Hepatocyte (in vitro differentiated cells): ENCODE data around the gene METTL18.

Experiments
- EZH2phosphoT487 ChIP-seq: fragments of 200-600 bp; sonication (generic); IDR thresholded peaks from one replicate; pipeline ENCODE4 v1.6.1; 2018; ENCODE audit warnings: antibody characterized with exemption, mild to moderate bottlenecking, low read depth, moderate library complexity; ENCODE audit not compliant: unreplicated experiment, severe bottlenecking
- TF ChIP-seq, protein P1 (sequence below): fragments of 200-600 bp; sonication (generic); IDR thresholded peaks from 2 replicates; pipeline ENCODE4 v1.5.1; 2016; ENCODE audit warnings: antibody characterized with exemption, mild to moderate bottlenecking; ENCODE audit not compliant: poor library complexity

DNA sequence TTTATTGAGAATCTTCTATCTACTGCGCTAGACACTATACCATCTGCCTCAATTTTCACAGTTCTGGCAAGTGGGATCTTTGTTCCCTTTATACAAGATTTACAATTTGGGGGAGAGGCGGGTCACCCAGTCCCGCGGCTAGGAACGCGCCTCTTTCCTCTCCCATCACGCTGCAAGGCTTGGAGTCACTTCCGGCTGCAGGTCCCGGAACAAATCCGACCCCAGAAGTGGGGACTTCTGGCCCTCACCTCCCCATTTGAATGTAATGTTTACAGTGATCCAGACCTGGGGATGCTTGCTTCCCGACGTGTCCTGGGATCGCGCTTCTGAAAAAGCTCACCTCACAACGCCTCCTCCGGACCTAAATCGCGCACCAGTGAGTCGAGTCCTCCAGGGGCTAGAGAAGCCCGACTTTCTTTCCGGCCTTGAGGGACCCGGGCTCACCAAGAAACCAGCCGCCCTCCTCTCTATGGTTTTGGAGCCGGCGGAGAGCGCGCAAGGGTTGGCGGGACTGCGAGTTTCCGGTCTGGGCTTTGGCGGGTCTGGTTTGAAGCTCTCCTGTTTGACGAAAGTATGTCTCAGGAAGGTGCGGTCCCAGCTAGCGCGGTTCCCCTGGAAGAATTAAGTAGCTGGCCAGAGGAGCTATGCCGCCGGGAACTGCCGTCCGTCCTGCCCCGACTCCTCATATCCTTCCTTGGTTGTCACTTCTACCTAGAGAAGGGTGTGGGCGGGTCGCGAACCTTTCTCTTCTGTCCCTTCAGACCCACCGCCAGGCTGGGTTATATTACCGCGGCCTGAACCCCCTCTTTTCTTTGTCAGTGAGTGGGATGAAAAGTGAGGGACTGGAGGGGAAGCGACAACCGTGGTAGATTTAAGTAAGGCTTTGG, at the start of gene METTL18:
- no peak for TF ChIP-seq EZH2phosphoT487
- TF ChIP-seq, protein P1, sequence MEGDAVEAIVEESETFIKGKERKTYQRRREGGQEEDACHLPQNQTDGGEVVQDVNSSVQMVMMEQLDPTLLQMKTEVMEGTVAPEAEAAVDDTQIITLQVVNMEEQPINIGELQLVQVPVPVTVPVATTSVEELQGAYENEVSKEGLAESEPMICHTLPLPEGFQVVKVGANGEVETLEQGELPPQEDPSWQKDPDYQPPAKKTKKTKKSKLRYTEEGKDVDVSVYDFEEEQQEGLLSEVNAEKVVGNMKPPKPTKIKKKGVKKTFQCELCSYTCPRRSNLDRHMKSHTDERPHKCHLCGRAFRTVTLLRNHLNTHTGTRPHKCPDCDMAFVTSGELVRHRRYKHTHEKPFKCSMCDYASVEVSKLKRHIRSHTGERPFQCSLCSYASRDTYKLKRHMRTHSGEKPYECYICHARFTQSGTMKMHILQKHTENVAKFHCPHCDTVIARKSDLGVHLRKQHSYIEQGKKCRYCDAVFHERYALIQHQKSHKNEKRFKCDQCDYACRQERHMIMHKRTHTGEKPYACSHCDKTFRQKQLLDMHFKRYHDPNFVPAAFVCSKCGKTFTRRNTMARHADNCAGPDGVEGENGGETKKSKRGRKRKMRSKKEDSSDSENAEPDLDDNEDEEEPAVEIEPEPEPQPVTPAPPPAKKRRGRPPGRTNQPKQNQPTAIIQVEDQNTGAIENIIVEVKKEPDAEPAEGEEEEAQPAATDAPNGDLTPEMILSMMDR = no peak
